HEK293 (cell line): Measurements from ENCODE around the gene PRELID1.
A peak's percentile ranks its signal among the peaks of the same experiment; 100 is the strongest.
"Not testable (repeated sequence)": the region's sequence is repeated elsewhere in the genome, so short reads cannot be mapped to it uniquely, and the experiment has no call there.

Experiments
- CTCF ChIA-PET: fragments of 350-600 bp; formaldehyde crosslinking; extraction: SDS; loops from one replicate; lab custom pipeline; 2021; ENCODE audit warnings: antibody characterized with exemption; lab: Yijun Ruan, JAX
- POLR2A ChIA-PET: fragments of 300-600 bp; formaldehyde crosslinking; extraction: SDS; loops from one replicate; lab custom pipeline; 2020; ENCODE audit warnings: antibody characterized with exemption, inconsistent platforms; lab: Yijun Ruan, JAX
- H3K27ac ChIP-seq: fragments of 200-500 bp; sonication (Bioruptor generic); 2 replicates; pipeline ENCODE4 v1.5.1; 2014; ENCODE audit warnings: low read depth, low read length, control low read depth, inconsistent platforms; ENCODE audit errors: extremely low read depth
- H3K36me3 ChIP-seq, 2 experiments: fragments of 200-500 bp in 1 of 2; sonication (Bioruptor generic) in 1 of 2; 1 replicate in 1 of 2; 2 replicates in 1 of 2; pipeline ENCODE4 v1.5.1; 2014 to 2017; ENCODE audit warnings: inconsistent platforms in 2 of 2, low read length in 2 of 2; ENCODE audit not compliant: control insufficient read depth in 2 of 2, insufficient read depth in 1 of 2
- H3K4me1 ChIP-seq: fragments of 200-500 bp; sonication (Bioruptor generic); 2 replicates; pipeline ENCODE4 v1.5.1; 2014; ENCODE audit warnings: mild to moderate bottlenecking, low read length, inconsistent platforms; ENCODE audit not compliant: control insufficient read depth, insufficient read depth
- H3K4me3 ChIP-seq: 2 replicates; pipeline ENCODE4 v1.5.1; 2011; ENCODE audit warnings: low read depth, mild to moderate bottlenecking, control low read depth, low read length, moderate library complexity
- H3K9me3 ChIP-seq: fragments of 200-500 bp; sonication (Bioruptor generic); 2 replicates; pipeline ENCODE4 v1.5.1; 2014; ENCODE audit warnings: low read depth, low read length, inconsistent platforms; ENCODE audit not compliant: control insufficient read depth, insufficient read depth
- FEZF1 ChIP-seq: fragments of 450-650 bp; formaldehyde crosslinking; IDR thresholded peaks from 2 replicates; pipeline ENCODE4 v1.5.1; 2016; ENCODE audit warnings: missing biosample characterization, missing genetic modification characterization
- HIC1 ChIP-seq: fragments of 450-650 bp; formaldehyde crosslinking; IDR thresholded peaks from 2 replicates; pipeline ENCODE4 v1.5.1; 2016; ENCODE audit warnings: missing biosample characterization, missing genetic modification characterization
- HOXA7 ChIP-seq: sonication (generic); formaldehyde crosslinking; IDR thresholded peaks from 2 replicates; pipeline ENCODE4 v1.8.1; 2022; ENCODE audit warnings: missing genetic modification reagents, borderline replicate concordance
- IKZF3 ChIP-seq: fragments of 450-650 bp; IDR thresholded peaks from 2 replicates; pipeline ENCODE4 v1.5.0; 2018; ENCODE audit warnings: missing biosample characterization, mild to moderate bottlenecking, missing genetic modification characterization, moderate library complexity
- KLF7 ChIP-seq: fragments of 450-650 bp; formaldehyde crosslinking; IDR thresholded peaks from 2 replicates; pipeline ENCODE4 v1.5.1; 2016; ENCODE audit warnings: missing biosample characterization, missing genetic modification characterization, borderline replicate concordance
- KLF8 ChIP-seq: fragments of 450-650 bp; formaldehyde crosslinking; IDR thresholded peaks from 2 replicates; pipeline ENCODE4 v1.5.1; 2016; ENCODE audit warnings: missing biosample characterization, missing genetic modification characterization
- MEIS1 ChIP-seq: sonication (generic); formaldehyde crosslinking; IDR thresholded peaks from 2 replicates; pipeline ENCODE4 v1.8.1; 2022; ENCODE audit warnings: missing genetic modification reagents, mild to moderate bottlenecking, borderline replicate concordance
- SCRT2 ChIP-seq: fragments of 450-650 bp; formaldehyde crosslinking; IDR thresholded peaks from 2 replicates; pipeline ENCODE4 v1.5.1; 2016; ENCODE audit warnings: missing biosample characterization, missing genetic modification characterization
- SP3 ChIP-seq: fragments of 450-650 bp; formaldehyde crosslinking; IDR thresholded peaks from 2 replicates; pipeline ENCODE4 v1.5.1; 2016; ENCODE audit warnings: missing biosample characterization, missing genetic modification characterization
- ZNF121 ChIP-seq: fragments of 450-650 bp; formaldehyde crosslinking; IDR thresholded peaks from 2 replicates; pipeline ENCODE4 v1.5.1; 2016; ENCODE audit warnings: missing biosample characterization, missing genetic modification characterization
- ZNF266 ChIP-seq: fragments of 450-650 bp; formaldehyde crosslinking; IDR thresholded peaks from 2 replicates; pipeline ENCODE4 v1.5.1; 2016; ENCODE audit warnings: missing biosample characterization, missing genetic modification characterization, low read depth
- ZNF529 ChIP-seq: fragments of 450-650 bp; formaldehyde crosslinking; IDR thresholded peaks from 2 replicates; pipeline ENCODE4 v1.5.1; 2017; ENCODE audit warnings: missing genetic modification characterization, missing biosample characterization; ENCODE audit not compliant: insufficient replicate concordance
- ZNF530 ChIP-seq: fragments of 450-650 bp; formaldehyde crosslinking; IDR thresholded peaks from 2 replicates; pipeline ENCODE4 v1.5.1; 2016; ENCODE audit warnings: low read depth, missing biosample characterization, missing genetic modification characterization
- ZNF677 ChIP-seq: fragments of 450-650 bp; IDR thresholded peaks from 2 replicates; pipeline ENCODE4 v1.5.0; 2018; ENCODE audit warnings: missing biosample characterization, mild to moderate bottlenecking, missing genetic modification characterization, moderate library complexity
- ZNF747 ChIP-seq: fragments of 450-650 bp; formaldehyde crosslinking; IDR thresholded peaks from 2 replicates; pipeline ENCODE4 v1.5.1; 2016; ENCODE audit warnings: missing biosample characterization, missing genetic modification characterization
- ZNF768 ChIP-seq: fragments of 450-650 bp; formaldehyde crosslinking; IDR thresholded peaks from 2 replicates; pipeline ENCODE4 v1.5.1; 2018; ENCODE audit warnings: missing biosample characterization, mild to moderate bottlenecking, missing genetic modification characterization

The PRELID1 gene

GRCh38 chr5:177338251-177339106 lies 34.9 kb downstream of the PRELID1 start:
- Histone ChIP-seq H3K4me1 (no peaks in the 10 kb centered on the region), H3K27ac (no peak overlapping the region), H3K9me3 (no peaks in the 10 kb centered on the region), H3K4me3 (no peak overlapping the region), H3K36me3 (peaks cover 23 to 73% of the 10 kb centered on the region in 2 experiments)
- POLR2A ChIA-PET = no interaction called here
- no peak for TF ChIP-seq SCRT2 (tag by site-specific recombination)
- no peak for TF ChIP-seq IKZF3 (tag by site-specific recombination)
- TF ChIP-seq ZNF677 = no peak
- CTCF ChIA-PET = interaction anchor here (0.9 kb wide), 1 partner anchor 12 kb away, joined by 4 read pairs; no protein-coding TSS in a partner anchor

- POLR2A ChIA-PET = no interaction called here
- TF ChIP-seq FEZF1 (no peak), ZNF768 (no peak), ZNF530 (tag by site-specific recombination) (no peak), KLF8 (no peak), ZNF747 (tag by site-specific recombination) (no peak), HOXA7 (CRISPR knock-in tag) (no peak), KLF7 (no peak), SP3 (no peak), HIC1 (tag by site-specific recombination) (no peak), ZNF266 (no peak), MEIS1 (no peak)
- Histone ChIP-seq H3K27ac (no peak overlapping the region), H3K36me3 (peaks cover 30 to 70% of the 10 kb centered on the region in 2 experiments), H3K4me3 (no peak overlapping the region), H3K4me1 (no peaks in the 10 kb centered on the region), H3K9me3 (no peaks in the 10 kb centered on the region)
- CTCF ChIA-PET = interaction anchor here (0.9 kb wide), 1 partner anchor 12 kb away, joined by 4 read pairs; no protein-coding TSS in a partner anchor
Observed at GRCh38 chr5:177339107-177339638, 35.6 kb downstream of the PRELID1 start.

- H3K4me1 ChIP-seq, H3K9me3 ChIP-seq, H3K27ac ChIP-seq, POLR2A ChIA-PET, H3K4me3 ChIP-seq: not testable (repeated sequence)
- H3K36me3 ChIP-seq = peaks cover 37 to 49% of the 10 kb centered on the region in 2 experiments
- CTCF ChIA-PET = interaction anchor here (1.2 kb wide), 1 partner anchor 9 kb away, joined by 5 read pairs; the partner anchor contains the start of gene LMAN2
Observed at GRCh38 chr5:177343000-177343399, 39.4 kb downstream of the PRELID1 start.

- peaks cover 37 to 41% of the 10 kb centered on the region in 2 experiments for H3K36me3 ChIP-seq
- ChIA-PET CTCF (interaction anchor here (0.7 kb wide), 1 partner anchor 46 kb away, joined by 3 read pairs; no protein-coding TSS in a partner anchor), POLR2A (interaction anchor here (0.7 kb wide), 1 partner anchor 35 kb away, joined by 8 read pairs; no protein-coding TSS in a partner anchor)
- H3K4me1 ChIP-seq = peaks cover 2% of the 10 kb centered on the region; the same call in 1 of the 2 replicates
- H3K4me3 ChIP-seq = no peak overlapping the region
- H3K27ac ChIP-seq = no peak overlapping the region
- TF ChIP-seq ZNF121 (tag by site-specific recombination) (peak; percentile 98), ZNF529 (tag by site-specific recombination) (no peak)
- no peaks in the 10 kb centered on the region for H3K9me3 ChIP-seq
Observed at GRCh38 chr5:177343777-177344176, 40.2 kb downstream of the PRELID1 start.
